ENCODE measurements around the gene AGPAT4.

DNA sequence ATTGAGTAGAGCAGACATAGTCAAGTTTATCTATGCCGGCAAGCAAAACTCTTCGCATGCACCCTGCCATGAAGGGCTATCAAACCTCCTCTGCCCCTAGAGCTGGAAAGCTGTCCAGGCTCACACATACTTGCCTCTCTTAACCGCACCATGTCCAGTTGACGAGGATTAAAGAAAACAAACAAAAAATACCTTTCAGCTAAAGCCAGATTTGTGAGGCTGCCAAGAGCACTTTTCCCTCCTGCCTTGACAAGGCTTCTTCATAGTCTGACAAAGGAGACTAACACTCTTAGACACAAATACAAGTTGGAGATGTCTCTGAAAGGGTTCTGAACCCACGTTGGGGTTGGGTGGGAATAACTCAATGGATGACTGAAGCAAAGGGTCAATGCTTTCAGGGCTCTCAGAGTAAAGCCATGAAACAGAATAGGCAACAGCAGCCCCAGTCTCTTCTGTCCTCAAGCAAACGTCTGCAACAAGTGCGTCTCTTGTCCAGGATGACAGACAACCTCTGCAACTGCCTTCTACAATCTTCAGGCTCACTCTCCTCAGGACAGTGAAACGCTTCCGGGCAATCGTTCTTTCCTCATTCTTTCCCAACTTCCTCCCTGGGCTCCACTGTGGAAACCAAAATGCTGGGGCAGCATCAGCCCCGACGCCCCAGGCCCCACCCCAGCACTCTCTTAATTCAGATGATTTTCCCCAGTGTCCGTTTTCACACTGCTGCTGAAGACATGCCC lies 57.8 kb downstream of the AGPAT4 start:
- TF ChIP-seq, protein P1, sequence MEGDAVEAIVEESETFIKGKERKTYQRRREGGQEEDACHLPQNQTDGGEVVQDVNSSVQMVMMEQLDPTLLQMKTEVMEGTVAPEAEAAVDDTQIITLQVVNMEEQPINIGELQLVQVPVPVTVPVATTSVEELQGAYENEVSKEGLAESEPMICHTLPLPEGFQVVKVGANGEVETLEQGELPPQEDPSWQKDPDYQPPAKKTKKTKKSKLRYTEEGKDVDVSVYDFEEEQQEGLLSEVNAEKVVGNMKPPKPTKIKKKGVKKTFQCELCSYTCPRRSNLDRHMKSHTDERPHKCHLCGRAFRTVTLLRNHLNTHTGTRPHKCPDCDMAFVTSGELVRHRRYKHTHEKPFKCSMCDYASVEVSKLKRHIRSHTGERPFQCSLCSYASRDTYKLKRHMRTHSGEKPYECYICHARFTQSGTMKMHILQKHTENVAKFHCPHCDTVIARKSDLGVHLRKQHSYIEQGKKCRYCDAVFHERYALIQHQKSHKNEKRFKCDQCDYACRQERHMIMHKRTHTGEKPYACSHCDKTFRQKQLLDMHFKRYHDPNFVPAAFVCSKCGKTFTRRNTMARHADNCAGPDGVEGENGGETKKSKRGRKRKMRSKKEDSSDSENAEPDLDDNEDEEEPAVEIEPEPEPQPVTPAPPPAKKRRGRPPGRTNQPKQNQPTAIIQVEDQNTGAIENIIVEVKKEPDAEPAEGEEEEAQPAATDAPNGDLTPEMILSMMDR (IDR thresholded peaks at IDR 0.05), result no peak
- no peak for TF ChIP-seq POLR2A (IDR thresholded peaks at IDR 0.05)

Data from testis (tissue), 2 donors.